ENCODE results near the gene MACROD1.
"Not testable (repeated sequence)": the region's sequence is repeated elsewhere in the genome, so short reads cannot be mapped to it uniquely, and the experiment has no call there.

DNA sequence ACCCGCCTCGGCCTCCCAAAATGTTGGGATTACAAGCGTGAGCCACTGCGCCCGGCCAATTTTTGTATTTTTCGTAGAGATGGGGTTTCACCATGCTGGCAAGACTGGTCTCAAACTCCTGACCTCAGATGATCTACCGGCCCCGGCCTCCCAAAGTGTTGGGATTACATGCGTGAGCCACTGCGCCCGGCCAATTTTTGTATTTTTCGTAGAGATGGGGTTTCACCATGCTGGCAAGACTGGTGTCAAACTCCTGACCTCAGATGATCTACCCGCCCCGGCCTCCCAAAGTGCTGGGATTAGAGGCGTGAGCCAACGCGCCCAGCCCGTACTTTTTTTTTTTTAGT, 192.0 kb downstream of the MACROD1 start:
- not testable (repeated sequence) for TF ChIP-seq USF2 (CRISPR knock-in tag; IDR thresholded peaks at IDR 0.05); SMAD3 (CRISPR knock-in tag; IDR thresholded peaks at IDR 0.05; ENCODE audit: borderline replicate concordance)
- TF ChIP-seq, protein P1, sequence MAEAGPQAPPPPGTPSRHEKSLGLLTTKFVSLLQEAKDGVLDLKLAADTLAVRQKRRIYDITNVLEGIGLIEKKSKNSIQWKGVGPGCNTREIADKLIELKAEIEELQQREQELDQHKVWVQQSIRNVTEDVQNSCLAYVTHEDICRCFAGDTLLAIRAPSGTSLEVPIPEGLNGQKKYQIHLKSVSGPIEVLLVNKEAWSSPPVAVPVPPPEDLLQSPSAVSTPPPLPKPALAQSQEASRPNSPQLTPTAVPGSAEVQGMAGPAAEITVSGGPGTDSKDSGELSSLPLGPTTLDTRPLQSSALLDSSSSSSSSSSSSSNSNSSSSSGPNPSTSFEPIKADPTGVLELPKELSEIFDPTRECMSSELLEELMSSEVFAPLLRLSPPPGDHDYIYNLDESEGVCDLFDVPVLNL (CRISPR knock-in tag; IDR thresholded peaks at IDR 0.05; ENCODE audit: borderline replicate concordance, low read depth), result not testable (repeated sequence)

All from WTC11 (cell line).